Measurements from ENCODE around the gene PPP1R14C.

PPP1R14C gene

GRCh38 chr6:150195996-150196417 lies 53.2 kb downstream of the PPP1R14C start:
- DNase-seq (ENCODE audit: low read depth in 2 of 2), result no peak

GRCh38 chr6:150196942-150197745 lies 54.3 kb downstream of the PPP1R14C start:
- no peak for DNase-seq (ENCODE audit: low read depth in 2 of 2)

GRCh38 chr6:150198532-150198931 lies 55.7 kb downstream of the PPP1R14C start:
- DNase-seq (ENCODE audit: low read depth in 2 of 2), result no peak

GRCh38 chr6:150199241-150199640 lies 56.4 kb downstream of the PPP1R14C start:
- no peak for DNase-seq (ENCODE audit: low read depth in 2 of 2)

GRCh38 chr6:150200428-150201100 lies 57.7 kb downstream of the PPP1R14C start:
- DNase-seq (ENCODE audit: low read depth in 2 of 2), result no peak

DNA sequence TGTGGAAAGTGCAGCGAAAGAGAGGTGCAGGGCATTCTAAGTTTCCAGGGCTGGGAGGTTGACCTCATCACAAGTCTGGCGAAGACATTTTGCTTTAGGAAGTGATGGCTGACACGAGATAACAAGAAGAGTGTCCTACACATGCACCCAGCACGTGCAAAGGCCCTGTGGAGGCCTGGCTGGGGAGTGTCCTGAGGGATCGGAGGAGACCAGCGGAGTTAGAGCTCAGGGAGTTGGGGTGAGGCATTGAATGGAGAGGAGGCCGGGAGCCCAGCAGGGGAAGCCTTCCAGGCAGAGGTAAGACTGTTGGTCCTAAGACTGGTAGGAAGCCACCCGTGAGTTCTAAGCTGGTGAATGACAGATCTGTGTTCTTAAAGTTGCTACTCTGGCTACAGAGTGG lies 58.4 kb downstream of the PPP1R14C start:
- no peak for DNase-seq (ENCODE audit: low read depth in 2 of 2)

GRCh38 chr6:150201772-150202329 lies 59.0 kb downstream of the PPP1R14C start:
- no peak for DNase-seq (ENCODE audit: low read depth in 2 of 2)

DNA sequence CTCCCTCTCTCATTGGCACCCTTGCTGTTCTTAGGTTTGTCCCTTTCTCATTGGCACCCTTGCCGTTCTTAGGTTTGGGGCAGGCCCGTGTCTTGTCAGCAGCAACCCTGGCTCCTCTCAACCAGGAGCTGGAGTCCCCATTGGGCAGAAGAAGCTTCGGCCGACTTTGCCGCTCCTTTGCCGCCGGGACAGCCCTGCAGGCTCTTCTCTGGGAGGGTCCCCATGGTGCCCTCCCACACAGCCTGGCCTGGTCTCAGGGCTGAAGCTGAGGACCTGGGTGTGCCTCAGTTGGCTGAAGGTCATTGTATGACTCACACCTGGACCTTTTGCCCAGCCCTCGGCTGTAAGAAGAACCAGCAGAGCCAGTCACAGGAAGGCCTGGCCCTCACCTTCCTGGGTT lies 59.6 kb downstream of the PPP1R14C start:
- no peak for DNase-seq (ENCODE audit: low read depth in 2 of 2)

DNA sequence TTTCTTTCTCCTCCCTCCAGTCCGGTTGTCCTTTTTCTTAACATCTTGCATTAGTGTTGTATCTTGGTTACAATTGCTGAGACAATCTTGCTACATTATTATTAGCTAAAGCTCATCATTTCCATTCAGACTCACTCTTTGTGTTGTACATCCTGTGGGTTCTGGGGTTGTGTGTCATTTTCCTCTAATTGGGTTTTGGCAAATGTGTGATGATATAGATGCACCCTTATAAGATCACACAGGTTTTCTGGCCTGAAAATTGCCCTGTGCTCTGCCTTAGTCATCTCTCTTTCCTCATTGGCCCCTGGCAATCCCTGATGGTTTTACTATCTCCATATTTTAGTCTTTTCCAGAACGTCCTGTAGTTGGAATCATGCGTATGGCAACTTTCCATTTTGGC lies 60.1 kb downstream of the PPP1R14C start:
- no peak for DNase-seq (ENCODE audit: low read depth in 2 of 2)

DNA sequence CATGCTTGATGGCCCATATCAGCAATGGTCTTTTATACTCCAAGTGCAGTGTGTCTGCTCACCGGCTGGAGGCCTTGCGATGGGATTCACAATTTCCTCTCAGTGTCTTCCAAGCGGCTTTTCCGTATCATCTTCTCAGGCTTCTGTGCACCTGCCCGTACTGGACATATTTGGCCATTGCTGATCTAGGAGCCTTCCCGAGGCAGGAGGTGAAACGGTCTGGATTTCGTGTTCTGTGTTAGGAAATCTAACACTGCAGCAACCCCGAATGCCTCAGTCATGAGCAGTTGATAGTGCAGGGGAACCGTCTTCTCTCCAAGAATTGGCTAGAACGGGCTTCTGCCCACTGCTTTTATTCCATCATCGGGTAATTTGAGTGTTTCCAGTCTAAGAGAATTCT lies 60.5 kb downstream of the PPP1R14C start:
- DNase-seq (ENCODE audit: low read depth in 2 of 2), result no peak

GRCh38 chr6:150203871-150204545 lies 61.2 kb downstream of the PPP1R14C start:
- DNase-seq (ENCODE audit: low read depth in 2 of 2), result no peak

- DNase-seq (ENCODE audit: low read depth in 2 of 2), result no peak
Observed at GRCh38 chr6:150204705-150205472, 62.0 kb downstream of the PPP1R14C start.

DNA sequence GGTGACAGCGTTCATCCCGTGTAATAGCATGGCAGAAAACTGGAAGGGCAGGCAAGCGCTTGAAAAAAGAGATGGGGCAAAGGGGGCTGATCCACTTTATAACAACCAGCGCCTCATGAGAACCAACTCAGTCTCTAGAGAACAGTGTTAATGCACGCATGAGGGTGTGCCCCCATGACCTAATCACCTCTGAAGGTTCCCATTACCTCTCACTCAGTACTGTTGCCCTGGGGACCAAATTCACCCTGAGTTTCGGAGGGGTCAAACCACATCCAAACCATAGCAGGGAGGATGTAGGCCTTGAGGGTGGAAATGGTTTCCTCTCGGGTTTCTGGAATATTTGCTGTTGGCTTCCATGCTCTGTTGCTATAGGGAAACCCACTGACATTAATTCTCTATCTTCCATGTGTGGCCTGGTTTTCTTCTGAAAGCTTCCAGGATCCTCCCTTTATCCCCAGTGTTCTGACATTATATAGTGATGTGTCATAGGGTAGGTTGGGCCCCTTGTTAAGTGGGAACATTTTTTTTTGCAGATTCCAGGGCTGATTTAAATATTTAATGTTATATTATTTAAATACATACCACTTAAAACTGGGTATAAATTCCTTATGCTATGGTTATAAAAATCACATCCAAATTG lies 65.2 kb downstream of the PPP1R14C start:
- DNase-seq (ENCODE audit: low read depth in 2 of 2), result no peak

DNA sequence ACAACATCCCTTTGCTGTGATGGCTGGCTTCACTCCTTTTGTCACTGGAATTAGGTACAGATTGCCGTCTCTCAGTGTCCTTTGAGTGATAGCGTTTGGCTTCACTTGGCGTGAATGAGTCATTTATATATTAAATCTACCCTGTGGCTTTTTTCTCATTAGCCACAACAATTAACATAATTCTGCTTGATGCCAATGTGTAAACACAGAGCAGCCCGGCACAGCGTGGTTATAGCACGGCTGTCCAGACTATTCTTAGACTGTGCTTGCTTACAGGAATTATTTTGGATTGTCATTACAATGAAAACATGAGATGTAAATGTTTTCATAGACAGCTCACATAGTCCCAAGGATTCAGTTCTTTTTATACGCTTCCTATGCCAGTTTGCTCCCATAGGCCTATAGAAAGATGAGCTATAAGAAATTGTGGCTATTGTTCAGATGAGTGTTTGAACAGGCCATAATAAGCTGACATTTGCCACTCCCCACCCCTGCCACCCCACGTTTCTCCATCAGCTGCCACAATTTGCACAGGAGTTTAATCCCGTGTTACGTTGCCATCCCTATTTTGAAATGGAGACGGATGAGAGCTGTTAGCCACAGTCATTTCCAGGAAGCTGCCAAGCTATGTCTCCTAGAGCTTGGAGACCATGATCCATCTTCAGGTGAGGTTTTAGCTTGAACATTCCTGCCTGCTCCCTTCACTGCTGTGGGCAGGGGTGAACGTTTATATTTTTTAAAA lies 65.9 kb downstream of the PPP1R14C start:
- no peak for DNase-seq (ENCODE audit: low read depth in 2 of 2)

DNA sequence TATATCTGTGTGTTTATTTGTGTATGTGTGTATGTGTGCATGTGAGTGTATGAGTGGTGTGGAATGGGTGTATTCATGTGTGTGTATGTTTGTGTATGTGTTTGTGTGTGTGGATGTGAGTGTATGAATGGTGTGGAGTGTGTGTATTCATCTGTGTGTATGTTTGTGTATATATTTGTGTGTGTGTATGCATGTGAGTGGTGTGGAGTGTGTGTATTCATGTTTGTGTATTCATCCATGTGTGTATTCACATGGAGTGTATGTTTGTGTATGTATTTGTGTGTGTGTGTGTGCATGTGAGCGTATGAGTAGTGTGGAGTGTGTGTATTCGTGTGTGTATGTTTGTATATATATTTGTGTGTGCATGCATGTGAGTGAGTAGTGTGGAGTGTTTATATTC lies 66.6 kb downstream of the PPP1R14C start:
- DNase-seq (ENCODE audit: low read depth in 2 of 2), result no peak

DNA sequence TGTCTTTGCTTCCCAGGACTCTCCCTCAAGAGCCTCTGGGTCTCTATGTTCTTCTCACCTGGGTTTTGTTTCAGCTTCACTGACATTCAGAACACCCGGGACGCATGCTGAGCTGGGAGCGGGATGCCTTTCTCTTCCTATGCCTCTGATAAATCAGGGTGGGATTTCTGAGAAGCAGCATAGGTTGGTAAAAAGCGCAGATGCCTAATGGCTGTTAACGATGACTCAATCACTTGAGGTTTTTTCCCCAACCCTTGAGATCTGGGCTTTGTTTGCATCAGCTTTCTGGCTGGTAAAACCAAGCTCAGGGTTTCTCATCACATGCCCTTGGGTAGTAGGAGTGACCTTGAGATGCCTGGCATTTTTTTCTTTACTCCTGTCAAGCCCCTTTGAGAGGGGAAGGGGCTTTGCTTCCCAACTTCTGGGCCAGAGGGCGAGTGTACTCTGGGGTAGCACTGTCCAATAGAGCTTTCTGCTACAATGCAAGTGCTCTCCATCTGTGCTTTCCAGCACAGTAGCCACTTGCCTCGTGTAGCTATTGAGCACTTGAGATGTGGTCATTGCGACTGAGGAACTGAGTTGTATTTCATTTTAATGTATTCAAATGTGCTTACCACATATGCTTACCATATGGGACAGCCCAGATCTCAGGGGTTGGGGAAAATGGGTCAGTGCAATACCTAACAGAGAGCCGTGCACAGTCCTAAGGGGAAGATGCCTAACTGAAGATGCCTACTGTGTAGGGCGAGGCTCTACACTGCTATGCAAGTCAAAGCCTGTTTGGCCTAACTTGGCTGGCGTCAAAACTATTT lies 69.1 kb downstream of the PPP1R14C start:
- no peak for DNase-seq (ENCODE audit: low read depth in 2 of 2)

GRCh38 chr6:150212778-150213177 lies 69.9 kb downstream of the PPP1R14C start:
- no peak for DNase-seq (ENCODE audit: low read depth in 2 of 2)

DNA sequence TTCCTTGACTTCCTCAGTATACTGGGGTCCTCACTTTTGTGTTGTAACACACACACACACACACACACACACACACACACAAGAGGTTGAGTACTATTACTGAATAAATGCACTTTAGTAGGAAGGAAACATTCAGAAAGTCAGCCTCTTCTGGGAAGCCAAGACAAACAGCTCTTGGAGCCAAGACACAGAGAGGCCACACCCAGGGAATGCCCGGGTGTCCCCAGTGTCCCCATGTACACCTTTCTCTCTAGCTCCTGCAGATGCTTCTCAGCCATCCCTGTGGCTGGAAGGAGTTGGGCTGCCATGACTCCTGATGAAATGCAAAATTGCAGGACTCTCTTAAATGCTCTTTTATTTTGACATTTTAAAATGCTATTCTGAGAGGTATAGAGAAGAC lies 70.5 kb downstream of the PPP1R14C start:
- no peak for DNase-seq (ENCODE audit: low read depth in 2 of 2)

GRCh38 chr6:150214310-150214709 lies 71.5 kb downstream of the PPP1R14C start:
- no peak for DNase-seq (ENCODE audit: low read depth in 2 of 2)

Data from stimulated activated CD8-positive, alpha-beta memory T cell treated with anti-CD3 and anti-CD28 coated beads, Interleukin-15, amount 100 ng/mL, for 48 hours (primary cell).